Body of pancreas (tissue), 4 donors: ENCODE results near the gene CRELD2.

Source experiments
- POLR2A ChIP-seq, 3 donors: fragments of 450-650 bp; IDR thresholded peaks; one replicate each; pipeline ENCODE4 v1.6.1; 2016; ENCODE audit warnings: antibody characterized with exemption in 3 of 3, mild to moderate bottlenecking in 2 of 3
- TF ChIP-seq, protein P1 (sequence below), 7 experiments: fragments of 450-650 bp in 4 of 7; fragments of 200-600 bp in 3 of 7; sonication (generic) in 3 of 7; IDR thresholded peaks; one replicate each; pipeline ENCODE4 v1.5.1; 2016 to 2019; ENCODE audit warnings: antibody characterized with exemption in 7 of 7

GRCh38 chr22:49881856-49882255, 36.6 kb upstream of the CRELD2 start:
- TF ChIP-seq, protein P1, sequence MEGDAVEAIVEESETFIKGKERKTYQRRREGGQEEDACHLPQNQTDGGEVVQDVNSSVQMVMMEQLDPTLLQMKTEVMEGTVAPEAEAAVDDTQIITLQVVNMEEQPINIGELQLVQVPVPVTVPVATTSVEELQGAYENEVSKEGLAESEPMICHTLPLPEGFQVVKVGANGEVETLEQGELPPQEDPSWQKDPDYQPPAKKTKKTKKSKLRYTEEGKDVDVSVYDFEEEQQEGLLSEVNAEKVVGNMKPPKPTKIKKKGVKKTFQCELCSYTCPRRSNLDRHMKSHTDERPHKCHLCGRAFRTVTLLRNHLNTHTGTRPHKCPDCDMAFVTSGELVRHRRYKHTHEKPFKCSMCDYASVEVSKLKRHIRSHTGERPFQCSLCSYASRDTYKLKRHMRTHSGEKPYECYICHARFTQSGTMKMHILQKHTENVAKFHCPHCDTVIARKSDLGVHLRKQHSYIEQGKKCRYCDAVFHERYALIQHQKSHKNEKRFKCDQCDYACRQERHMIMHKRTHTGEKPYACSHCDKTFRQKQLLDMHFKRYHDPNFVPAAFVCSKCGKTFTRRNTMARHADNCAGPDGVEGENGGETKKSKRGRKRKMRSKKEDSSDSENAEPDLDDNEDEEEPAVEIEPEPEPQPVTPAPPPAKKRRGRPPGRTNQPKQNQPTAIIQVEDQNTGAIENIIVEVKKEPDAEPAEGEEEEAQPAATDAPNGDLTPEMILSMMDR (IDR thresholded peaks at IDR 0.05) = no peak
- no peak for TF ChIP-seq POLR2A (IDR thresholded peaks at IDR 0.05)
